HUES6 (cell line): Measurements from ENCODE around the gene ZBED1.
A peak's percentile ranks its signal among the peaks of the same experiment; 100 is the strongest.
"Not testable (repeated sequence)": the region's sequence is repeated elsewhere in the genome, so short reads cannot be mapped to it uniquely, and the experiment has no call there.

Experiments
- H3K27ac ChIP-seq: 2 replicates; pipeline ENCODE4 v1.7.0; 2013; ENCODE audit warnings: low read depth, mild to moderate bottlenecking, low read length, inconsistent platforms
- H3K27me3 ChIP-seq: 2 replicates; pipeline ENCODE4 v1.6.1; 2013; ENCODE audit warnings: low read length; ENCODE audit not compliant: control insufficient read depth, insufficient read depth
- H3K36me3 ChIP-seq: 2 replicates; pipeline ENCODE4 v1.6.1; 2013; ENCODE audit warnings: low read length; ENCODE audit not compliant: control insufficient read depth, insufficient read depth
- H3K4me1 ChIP-seq: 2 replicates; pipeline ENCODE4 v1.6.1; 2013; ENCODE audit warnings: low read length; ENCODE audit not compliant: control insufficient read depth, insufficient read depth
- H3K4me3 ChIP-seq: 2 replicates; pipeline ENCODE4 v1.5.1; 2013; ENCODE audit warnings: low read depth, low read length
- H3K9ac ChIP-seq: one replicate; pipeline ENCODE4 v1.6.1; 2013; ENCODE audit warnings: mild to moderate bottlenecking, low read length
- H3K9me3 ChIP-seq: 2 replicates; pipeline ENCODE4 v1.6.1; 2013; ENCODE audit warnings: low read depth, low read length; ENCODE audit not compliant: control insufficient read depth, insufficient read depth

ZBED1 gene

DNA sequence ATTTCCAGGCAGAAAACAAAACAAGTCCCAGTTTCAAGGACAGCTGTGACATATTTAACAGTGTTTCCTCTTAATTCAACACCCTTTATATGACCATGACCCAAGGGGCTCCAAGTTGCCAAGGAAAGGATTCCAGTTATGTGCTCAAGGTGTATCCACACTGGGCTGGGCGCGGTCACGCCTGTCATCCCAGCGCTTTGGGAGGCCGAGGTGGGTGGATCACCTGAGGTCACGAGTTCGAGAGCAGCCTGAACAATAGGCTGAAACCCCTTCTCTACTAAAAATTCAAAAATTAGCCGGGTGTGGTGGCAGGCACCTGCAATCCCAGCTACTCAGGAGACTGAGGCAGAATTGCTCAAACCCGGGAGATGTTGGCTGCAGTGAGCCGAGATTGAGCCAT lies 29.6 kb downstream of the ZBED1 start:
- H3K4me1 ChIP-seq, H3K27me3 ChIP-seq, H3K4me3 ChIP-seq, H3K9ac ChIP-seq, H3K27ac ChIP-seq, H3K36me3 ChIP-seq: not testable (repeated sequence)
- H3K9me3 ChIP-seq, result peaks cover 16% of the 10 kb centered on the region; the same call in 1 of the 2 replicates

DNA sequence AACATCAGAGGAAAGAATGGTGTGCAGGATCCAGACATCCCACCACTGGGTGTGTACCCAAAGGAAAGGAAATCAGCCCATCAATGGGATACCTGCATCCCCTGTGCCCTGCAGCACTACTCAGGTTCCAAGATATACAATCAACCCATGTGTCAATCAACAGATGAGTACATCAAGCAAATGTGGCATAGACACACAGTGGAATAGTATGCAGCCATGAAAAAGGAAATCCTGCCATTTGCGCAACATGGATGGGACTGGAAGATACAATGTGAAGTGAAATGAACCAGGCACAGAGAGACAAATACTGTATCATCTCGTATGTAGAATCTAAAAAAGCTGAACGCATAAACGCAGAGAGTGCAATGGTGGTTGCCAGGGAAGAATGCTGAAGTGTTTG lies 30.9 kb downstream of the ZBED1 start:
- not testable (repeated sequence) for H3K27me3 ChIP-seq, H3K36me3 ChIP-seq, H3K4me1 ChIP-seq, H3K4me3 ChIP-seq, H3K9ac ChIP-seq, H3K27ac ChIP-seq
- peaks cover 23% of the 10 kb centered on the region; the same call in 1 of the 2 replicates for H3K9me3 ChIP-seq

DNA sequence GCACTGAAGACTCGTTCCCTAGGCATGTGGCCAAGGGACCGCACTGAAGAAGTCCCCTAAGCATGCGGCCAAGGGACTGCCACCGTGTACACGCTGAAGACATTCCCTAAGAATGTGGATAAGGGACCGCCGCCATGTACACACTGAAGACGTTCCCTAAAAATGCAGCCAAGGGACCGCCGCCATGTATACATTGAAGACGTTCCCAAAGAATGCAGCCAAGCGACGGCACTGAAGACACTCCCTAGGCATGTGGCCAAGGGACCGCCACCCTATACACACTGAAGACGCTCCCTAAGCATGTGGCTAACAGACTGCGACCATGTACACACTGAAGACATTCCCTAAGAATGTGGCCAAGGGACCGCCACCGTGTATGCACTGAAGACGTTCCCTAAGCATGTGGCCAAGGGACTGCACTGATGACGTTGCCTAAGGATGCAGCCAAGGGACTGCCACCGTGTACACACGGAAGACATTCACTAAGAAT lies 31.5 kb downstream of the ZBED1 start:
- H3K9me3 ChIP-seq, result peaks cover 28% of the 10 kb centered on the region; the same call in 1 of the 2 replicates

DNA sequence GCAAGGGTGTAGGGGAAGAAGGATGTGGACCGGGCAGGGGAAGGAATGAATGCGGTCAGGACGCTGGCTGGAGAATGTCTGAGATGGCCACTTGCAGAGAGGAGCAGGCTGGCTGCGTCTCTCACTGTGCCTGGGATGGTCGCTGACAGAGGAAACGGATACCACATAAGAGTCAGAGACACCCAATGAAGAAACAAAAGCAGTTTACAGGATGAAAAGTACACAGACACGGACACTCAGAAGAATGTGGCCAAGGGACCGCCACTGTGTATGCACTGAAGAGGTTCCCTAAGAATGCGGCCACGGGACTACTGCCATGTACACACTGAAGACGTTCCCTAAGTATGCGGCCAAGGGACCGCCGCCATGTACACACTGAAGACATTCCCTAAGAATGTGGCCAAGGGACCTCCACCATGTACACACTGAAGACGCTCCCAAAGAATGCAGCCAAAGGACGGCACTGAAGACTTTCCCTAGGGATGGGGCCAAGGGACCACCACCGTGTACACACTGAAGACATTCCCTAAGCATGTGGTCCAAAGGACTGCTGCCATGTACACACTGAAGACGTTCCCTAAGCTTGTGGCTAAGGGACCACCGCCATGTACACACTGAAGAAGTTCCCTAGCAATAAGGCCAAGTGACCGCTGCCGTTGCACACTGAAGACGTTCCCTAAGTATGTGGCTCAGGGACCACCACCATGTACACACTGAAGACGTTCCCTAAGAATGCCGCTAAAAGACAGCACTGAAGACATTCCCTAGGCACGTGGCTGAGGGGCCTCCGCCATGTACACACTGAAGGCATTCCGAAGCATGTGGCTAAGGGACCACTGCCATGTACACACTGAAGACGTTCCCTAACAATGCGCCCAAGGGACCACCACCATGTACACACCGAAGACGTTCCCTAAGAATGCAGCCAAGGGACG lies 32.2 kb downstream of the ZBED1 start:
- Histone ChIP-seq H3K27me3 (no peaks in the 10 kb centered on the region), H3K4me1 (peaks cover 3% of the 10 kb centered on the region; the same call in 1 of the 2 replicates), H3K27ac (no peak overlapping the region), H3K9me3 (peaks cover 29% of the 10 kb centered on the region; the same call in 1 of the 2 replicates), H3K9ac (no peak overlapping the region), H3K4me3 (no peak overlapping the region), H3K36me3 (no peaks in the 10 kb centered on the region)

More for the DNA sequence above, 31.5 kb downstream of the ZBED1 start:
- no peaks in the 10 kb centered on the region for H3K36me3 ChIP-seq
- no peak overlapping the region for H3K9ac ChIP-seq
- no peaks in the 10 kb centered on the region for H3K27me3 ChIP-seq
- no peak overlapping the region for H3K4me3 ChIP-seq
- no peak overlapping the region for H3K27ac ChIP-seq
- no peaks in the 10 kb centered on the region for H3K4me1 ChIP-seq

DNA sequence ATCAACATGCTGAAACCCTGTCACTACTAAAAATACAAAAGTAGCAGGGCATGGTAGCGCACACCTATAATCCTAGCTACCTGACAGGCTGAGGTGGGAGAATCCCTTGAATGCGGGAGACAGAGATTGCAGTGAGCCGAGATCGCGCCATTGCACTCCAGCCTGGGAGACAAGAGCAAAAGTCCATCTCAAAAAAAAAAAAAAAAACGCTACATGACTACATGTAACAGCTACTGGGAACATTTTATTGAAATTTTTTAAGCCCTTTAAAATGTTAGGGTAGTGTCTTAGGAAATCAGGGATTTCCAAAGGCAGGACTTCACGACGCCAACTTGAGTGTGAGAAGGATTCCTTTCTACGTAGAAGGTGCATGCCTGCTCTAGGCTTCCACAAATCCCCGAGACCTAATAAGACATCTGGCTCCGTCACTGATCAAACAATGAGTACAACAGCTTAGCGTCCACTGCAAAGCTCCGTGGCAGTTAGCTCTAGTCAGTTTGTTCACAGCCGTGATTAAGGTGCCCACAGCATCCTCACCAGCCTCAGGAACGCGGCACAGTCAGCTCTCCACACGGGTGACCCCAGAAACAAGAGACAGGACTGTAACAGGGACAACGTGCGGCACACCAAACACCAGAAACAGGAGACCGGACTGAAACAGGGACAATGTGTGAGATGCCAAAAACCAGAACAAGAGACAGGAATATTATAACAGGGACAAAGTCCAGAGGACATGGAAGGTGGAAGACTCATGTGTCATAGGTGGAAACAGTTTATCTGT lies 33.7 kb downstream of the ZBED1 start:
- Histone ChIP-seq H3K27me3 (no peaks in the 10 kb centered on the region), H3K4me1 (peaks cover 13% of the 10 kb centered on the region), H3K27ac (no peak overlapping the region), H3K9ac (no peak overlapping the region), H3K9me3 (peaks cover 29% of the 10 kb centered on the region; the same call in 1 of the 2 replicates), H3K4me3 (no peak overlapping the region), H3K36me3 (no peaks in the 10 kb centered on the region)

DNA sequence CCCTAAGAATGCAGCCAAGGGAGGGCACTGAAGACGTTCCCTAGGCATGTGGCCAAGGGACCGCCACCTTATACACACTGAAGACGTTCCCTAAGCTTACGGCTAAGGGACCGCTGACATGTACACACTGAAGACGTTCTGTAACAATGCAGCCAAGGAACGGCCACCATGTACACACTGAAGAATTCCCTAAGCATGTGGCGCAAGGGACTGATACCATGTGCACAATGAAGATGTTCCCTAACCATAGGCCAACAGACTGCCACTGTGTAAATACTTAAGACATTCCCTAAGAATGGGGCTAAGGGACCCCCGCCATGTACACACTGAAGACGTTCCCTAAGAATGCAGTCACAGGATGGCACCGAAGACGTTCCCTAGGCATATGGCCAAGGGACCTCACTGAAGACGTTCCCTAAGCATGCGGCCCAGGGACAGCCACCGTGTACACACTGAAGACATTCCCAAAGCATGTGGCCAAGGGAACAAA lies 36.1 kb downstream of the ZBED1 start:
- Histone ChIP-seq H3K4me3 (no peak overlapping the region), H3K4me1 (peaks cover 13% of the 10 kb centered on the region), H3K9ac (no peak overlapping the region), H3K27ac (no peak overlapping the region), H3K9me3 (peaks cover 24% of the 10 kb centered on the region; the same call in 1 of the 2 replicates), H3K36me3 (no peaks in the 10 kb centered on the region), H3K27me3 (no peaks in the 10 kb centered on the region)

DNA sequence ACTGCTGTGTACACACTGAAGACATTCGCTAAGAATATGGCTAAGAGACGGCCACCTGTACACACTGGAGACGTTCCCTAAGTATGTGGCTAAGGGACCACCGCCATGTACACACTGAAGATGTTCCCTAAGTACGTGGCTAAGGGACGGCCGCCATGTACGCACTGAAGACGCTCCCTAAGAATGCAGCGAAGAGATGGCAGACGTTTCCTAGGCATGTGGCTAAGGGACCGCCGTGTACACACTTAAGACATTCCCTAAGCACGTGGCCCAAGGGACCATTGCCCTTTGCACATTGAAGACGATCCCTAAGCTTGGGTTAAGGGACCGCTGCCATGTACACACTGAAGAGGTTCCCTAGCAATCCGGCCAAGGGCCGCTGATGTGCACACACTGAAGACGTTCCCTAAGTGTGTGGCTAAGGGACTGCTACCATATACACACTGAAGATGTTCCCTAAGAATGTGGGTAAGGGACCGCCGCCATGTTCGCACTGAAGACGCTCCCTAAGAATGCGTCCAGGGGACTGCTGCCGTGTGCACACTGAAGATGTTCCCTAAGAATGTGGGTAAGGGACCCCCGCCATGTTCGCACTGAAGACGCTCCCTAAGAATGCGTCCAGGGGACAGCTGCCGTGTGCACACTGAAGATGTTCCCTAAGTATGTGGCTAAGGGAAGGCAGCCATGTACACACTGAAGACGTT lies 36.7 kb downstream of the ZBED1 start:
- Histone ChIP-seq H3K27ac (no peak overlapping the region), H3K9ac (peak overlapping the region; percentile 5), H3K4me3 (no peak overlapping the region), H3K9me3 (peaks cover 20% of the 10 kb centered on the region; the same call in 1 of the 2 replicates), H3K36me3 (no peaks in the 10 kb centered on the region), H3K4me1 (peaks cover 13% of the 10 kb centered on the region), H3K27me3 (no peaks in the 10 kb centered on the region)

DNA sequence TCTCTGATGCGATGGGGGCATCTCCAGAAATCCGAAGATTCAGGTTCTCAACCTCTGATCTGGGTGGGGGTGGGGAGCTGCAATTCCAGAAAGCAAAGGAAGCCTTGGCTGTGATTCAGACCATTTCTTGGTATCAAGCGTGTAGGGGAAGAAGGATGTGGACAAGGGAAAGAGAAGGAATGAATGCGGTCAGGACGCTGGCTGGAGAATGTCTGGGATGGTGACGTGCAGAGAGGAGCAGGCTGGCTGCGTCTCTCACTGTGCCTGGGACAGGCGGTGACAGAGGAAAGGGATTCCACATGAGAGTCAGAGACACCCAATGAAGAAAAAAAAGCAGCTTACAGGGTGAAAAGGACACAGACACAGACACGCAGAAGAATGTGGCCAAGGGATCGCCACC lies 37.3 kb downstream of the ZBED1 start:
- Histone ChIP-seq H3K9ac (peak overlapping the region; percentile 5), H3K4me1 (peaks cover 13% of the 10 kb centered on the region), H3K9me3 (peaks cover 17% of the 10 kb centered on the region)
- H3K27me3 ChIP-seq, H3K4me3 ChIP-seq, H3K36me3 ChIP-seq, H3K27ac ChIP-seq: not testable (repeated sequence)

DNA sequence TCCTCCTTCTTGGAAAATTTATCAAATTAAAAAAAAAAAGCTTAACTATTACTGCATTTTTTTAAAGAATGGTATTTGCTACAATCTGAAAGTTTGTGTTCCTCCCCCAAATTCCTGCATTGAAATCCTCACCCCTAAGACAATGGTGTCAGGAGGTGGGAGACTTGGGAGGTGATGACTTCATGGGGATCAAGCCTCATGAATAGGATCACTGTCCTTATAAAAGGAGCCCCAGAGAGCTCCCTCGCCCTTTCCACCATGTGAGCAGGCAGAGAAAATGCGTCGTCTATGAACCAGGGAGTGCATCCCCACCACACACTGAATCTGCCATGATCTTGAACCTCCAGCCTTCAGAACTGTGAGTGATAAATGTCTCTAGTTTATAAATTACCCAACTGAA lies 38.0 kb downstream of the ZBED1 start:
- peak overlapping the region; percentile 39; the same call in 1 of the 2 replicates for H3K27ac ChIP-seq
- H3K9me3 ChIP-seq, result peaks cover 13% of the 10 kb centered on the region
- 0 out of 2 replicates have a peak, but pooled peaks cover 4% of the 10 kb centered on the region for H3K36me3 ChIP-seq
- no peaks in the 10 kb centered on the region for H3K27me3 ChIP-seq
- H3K4me1 ChIP-seq, result peaks cover 13% of the 10 kb centered on the region
- no peak overlapping the region for H3K4me3 ChIP-seq
- no peak overlapping the region for H3K9ac ChIP-seq

DNA sequence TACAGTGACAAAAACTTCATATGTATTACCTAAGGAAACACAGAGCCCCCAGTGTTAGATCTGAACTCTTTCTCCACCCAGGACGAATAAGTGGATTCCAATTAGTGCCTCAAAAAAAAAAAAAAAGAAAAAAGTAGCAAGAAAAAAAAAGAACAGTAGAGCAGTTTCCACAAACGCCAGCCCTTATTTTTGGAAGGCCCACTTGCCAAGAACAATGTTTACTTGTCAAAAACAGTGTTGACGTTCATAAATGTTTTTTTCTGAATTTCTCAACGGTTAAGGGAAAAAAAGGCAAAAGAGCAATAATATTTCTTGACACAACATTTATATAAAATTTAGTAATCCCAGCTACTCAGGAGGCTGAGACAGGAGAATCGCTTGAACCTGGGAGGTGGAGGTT lies 38.7 kb downstream of the ZBED1 start:
- H3K9me3 ChIP-seq, result peaks cover 13% of the 10 kb centered on the region
- H3K36me3 ChIP-seq, result 0 out of 2 replicates have a peak, but pooled peaks cover 4% of the 10 kb centered on the region
- no peak overlapping the region for H3K27ac ChIP-seq
- H3K4me3 ChIP-seq, result no peak overlapping the region
- no peaks in the 10 kb centered on the region for H3K27me3 ChIP-seq
- H3K4me1 ChIP-seq, result peaks cover 13% of the 10 kb centered on the region
- H3K9ac ChIP-seq, result no peak overlapping the region
